T-helper 9 cell (primary cell): Measurements from ENCODE around the gene FRS3.
A peak's percentile ranks its signal among the peaks of the same experiment; 100 is the strongest.

Experiments used
- DNase-seq: peaks from one replicate; pipeline ENCODE4 v3.0.0-alpha.2; 2020

FRS3 gene

GRCh38 chr6:41740366-41741162, 39.1 kb downstream of the FRS3 start:
- no peak for DNase-seq

GRCh38 chr6:41739041-41739440, 40.7 kb downstream of the FRS3 start:
- no peak for DNase-seq

- DNase-seq: no peak
These were observed 42.0 kb downstream of the FRS3 start for GRCh38 chr6:41737591-41738130.

- DNase-seq: no peak
These were observed 42.7 kb downstream of the FRS3 start for GRCh38 chr6:41736800-41737555.

DNA sequence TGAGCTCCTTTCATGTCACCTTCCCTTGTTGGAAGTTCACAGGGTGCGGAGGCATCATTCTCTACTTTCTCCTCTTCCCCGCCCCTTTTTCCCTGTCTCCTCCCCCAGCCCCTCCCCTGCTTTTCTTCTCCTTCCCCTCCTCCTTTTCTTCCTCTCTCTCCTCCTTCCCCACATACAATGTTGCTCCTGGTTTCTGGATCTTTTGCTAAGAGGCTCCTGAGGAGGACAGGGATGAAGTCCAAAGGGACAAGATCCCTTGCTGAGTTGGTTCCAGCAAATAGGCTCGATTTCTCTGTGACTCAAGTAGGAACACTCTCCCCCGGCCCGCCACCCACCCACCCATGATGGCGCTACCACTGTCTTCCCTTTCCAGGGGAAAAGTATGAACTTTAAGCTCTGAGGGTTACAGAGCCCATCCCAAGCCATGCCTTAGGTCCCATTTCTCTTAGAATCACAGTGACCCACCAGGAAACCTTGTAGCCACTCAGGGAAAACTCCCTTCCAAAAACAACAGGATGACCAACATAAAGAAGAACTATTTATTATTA, 43.4 kb downstream of the FRS3 start:
- DNase-seq: no peak

GRCh38 chr6:41735427-41736185, 44.1 kb downstream of the FRS3 start, which contains the start of gene TFEB:
Gene TFEB, minus strand, starts transcription at chr6:41735608. Its CDS starts 44,395 bp downstream, at chr6:41691213.
- peak; percentile 94 for DNase-seq

DNA sequence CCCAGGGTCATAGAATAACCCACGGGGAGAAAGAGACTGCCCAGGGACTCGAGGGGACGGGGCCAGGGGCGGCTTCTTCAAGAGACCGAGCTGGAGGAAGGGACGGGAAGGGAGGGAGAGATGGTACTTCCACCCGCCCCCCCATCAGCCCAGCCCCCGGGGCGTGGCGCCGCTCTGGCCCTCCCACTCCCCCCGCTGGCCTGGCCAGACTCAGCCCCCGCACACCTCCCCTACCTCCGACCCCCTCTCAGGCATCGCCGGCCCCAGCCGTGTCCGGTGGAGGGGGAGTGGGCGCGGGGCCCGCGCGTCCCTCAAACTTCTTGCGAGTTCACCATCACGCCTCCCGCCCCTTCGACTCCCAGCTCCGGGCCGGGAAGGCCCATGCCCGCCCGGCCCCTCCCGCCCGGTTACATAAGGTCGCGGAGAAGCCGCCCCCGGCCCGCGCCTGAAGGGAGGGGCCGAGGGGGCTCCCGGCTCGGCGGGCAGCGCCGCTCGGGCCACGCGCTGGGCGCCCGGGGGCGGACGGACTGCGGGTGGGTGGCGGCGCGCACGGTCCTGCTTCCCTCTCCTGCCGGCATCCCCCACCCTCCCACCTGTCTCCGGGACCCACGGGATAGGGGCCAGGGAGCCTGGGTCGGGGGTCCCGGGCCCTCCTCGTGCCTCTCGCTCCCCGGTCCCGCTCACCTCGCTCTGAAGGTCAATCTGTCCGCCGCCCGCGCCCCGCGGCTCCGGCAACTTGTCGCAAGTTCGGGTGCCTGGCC, 44.9 kb downstream of the FRS3 start:
- peak; percentile 69 for DNase-seq

DNA sequence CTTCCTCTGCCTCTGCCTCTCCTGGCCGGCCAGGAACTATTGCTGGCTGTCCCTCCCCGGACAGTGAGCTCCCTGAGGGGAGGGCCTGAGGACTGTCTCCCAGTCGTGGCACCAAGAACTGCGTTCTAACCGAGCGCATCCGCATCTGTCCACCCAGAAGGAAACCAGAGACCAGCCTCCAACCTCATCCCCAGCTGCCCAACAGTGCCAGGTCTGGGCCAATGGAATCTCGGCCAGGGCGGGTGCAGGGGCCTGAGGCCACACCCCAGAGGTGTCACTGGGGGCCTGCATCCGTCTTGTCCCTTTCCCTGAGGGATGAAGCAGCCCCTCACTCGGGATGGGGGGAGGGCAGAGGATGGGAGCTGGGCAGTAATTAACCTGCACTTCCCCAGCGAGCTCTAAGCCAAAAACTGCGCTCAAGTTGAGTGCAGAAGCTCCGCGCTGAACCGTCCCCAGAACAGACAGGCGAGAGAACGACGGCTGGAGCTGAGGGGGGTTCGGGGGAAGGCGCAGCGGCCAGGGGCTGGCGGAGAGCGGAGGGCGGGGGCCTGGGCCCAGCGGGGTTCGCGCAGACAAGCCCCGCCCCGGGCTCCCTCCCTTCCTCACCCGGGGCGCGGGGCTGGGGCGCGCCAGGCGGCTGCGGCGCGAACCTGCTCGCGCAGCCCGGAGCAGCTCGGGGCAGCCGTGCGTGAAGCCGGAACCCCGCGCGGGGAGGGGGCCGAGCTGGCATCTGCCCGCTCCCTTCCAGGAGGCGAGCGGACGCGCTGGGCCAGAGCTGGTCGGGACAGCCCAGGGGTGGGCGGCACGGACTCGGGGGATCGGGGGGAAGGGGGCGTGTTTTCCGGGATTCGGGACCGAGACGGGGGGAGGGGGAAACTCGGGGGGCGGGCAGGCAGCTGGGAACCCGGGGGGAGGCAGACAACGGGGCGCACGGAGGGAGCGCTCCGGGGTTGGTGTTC, 45.7 kb downstream of the FRS3 start:
- peak; percentile 64 for DNase-seq

GRCh38 chr6:41733360-41733706, 46.4 kb downstream of the FRS3 start:
- no peak for DNase-seq

DNA sequence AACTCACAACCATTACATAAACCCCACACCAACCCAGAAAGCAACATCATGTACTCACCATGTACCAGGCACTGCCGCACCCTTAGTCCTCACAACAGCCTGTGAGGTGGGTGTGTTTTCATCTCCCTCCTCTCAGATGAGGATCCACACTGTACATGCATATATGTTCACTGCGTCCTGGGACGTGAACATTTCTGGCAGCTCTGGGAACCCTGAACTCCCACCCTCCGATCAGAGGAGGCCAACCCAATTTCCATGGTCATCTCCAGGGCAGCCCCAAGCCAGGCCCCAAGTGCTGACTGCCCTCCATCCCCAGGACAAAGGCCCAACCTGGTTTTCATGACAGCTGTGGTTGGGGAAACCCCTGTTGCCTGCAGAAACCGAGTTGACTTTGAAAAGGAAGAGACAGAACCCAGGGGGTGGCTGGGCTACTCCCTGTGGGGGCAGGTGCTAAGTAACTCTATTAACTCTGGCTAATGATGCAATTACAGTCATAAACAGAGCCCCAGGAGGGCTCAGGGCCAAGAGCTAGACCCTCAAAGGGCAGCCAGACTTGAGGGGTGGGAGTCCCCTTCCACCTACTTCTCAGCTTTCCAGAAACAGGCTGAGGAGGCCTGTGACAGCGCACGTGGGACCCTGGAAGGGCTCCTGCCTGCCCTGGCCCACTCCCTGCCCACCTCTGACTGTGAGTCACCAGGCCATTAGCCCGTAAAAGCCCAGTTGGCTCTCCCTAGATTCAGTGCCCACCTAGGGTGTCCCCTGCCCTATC, 46.9 kb downstream of the FRS3 start:
- DNase-seq: peak; percentile 51

GRCh38 chr6:41732149-41732548, 47.6 kb downstream of the FRS3 start:
- DNase-seq: no peak

- DNase-seq: no peak
These were observed 48.1 kb downstream of the FRS3 start for GRCh38 chr6:41731561-41732086.

DNA sequence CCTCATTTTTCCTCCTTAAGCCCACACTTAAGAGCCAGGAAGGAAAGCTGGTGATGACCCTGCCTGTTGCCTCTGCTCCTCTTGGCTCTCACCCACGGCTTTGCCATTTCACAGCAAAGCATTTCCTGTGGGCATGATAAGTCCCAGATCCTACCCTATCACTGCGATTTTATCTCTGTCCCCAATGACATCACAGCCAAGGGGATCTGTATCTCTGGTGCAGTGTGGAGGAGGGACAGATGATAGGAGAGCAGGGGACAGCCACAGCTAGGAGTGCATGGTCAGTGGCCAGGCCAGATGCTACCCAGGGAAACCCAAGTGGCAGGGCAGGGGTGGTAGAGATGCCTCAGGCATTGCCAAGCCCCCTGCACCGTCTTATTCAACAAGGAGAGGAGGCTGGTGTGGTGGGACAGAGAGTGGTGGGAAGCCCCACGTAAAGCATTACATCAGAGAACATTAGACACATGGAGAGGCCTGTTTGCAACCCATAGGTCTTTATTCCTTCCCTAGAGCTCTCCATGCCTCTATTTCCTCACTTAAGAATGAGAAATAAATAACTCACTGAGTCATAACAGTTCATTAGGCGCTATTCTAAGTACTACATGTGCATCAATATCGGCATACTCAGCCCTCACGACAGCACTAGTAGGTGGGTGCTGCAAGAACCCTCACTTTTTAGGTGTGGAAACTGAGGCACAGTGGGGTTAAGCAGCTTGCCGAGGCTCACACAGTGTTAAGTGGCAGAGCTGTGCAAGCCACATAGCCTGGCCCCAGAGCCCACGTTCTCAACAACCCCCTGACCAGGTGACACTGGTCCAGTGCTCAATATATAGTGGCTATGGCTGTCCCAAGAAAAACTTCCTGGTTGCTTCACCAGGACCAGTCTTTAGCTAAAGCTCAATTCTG, 48.9 kb downstream of the FRS3 start:
- no peak for DNase-seq

- no peak for DNase-seq
These were observed 50.1 kb downstream of the FRS3 start for GRCh38 chr6:41729624-41730023.

DNA sequence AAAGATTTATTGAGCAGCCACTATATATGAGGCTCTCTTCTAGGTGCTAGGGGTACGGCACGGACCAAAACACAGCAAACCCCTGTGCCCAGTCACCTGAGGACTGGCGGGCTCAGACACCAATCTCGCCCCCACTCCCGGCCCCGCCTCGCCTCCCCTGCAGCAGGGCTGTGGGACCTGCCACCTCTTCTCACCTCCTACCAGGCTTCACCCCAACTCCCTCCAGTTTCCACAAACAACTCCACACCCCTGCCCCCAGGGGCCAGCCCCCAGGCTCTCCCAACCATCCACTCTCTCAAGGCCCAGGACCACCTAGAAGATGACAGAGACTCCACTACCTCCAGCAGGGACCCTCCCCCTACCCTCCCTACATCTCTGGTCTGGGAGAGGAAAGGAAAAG, 50.7 kb downstream of the FRS3 start:
- DNase-seq: no peak

- DNase-seq: no peak
These were observed 51.4 kb downstream of the FRS3 start for GRCh38 chr6:41728073-41728936.

GRCh38 chr6:41727705-41728072, 52.0 kb downstream of the FRS3 start:
- DNase-seq: no peak

GRCh38 chr6:41726876-41727275, 52.8 kb downstream of the FRS3 start:
- no peak for DNase-seq
